MM.1S (cell line): ENCODE results near the gene NOP56.

ENCODE experiments used
- DNase-seq: peaks from one replicate; pipeline ENCODE4 v3.0.0-alpha.2; 2015
- H2AFZ ChIP-seq: fragments of 300-600 bp; sonication (generic); 2 replicates; pipeline ENCODE4 v1.6.0; 2016; ENCODE audit warnings: antibody characterized with exemption, low read length
- H3F3A ChIP-seq: fragments of 300-600 bp; sonication (generic); 2 replicates; pipeline ENCODE4 v1.6.1; 2016; ENCODE audit warnings: mild to moderate bottlenecking, antibody characterized with exemption, low read length, moderate library complexity, mixed read lengths; ENCODE audit not compliant: insufficient read depth
- H3K27ac ChIP-seq: fragments of 300-600 bp; sonication (generic); 2 replicates; pipeline ENCODE4 v1.5.1; 2016; ENCODE audit warnings: mild to moderate bottlenecking, low read length
- H3K27me3 ChIP-seq: fragments of 300-600 bp; sonication (generic); replicated peaks from 2 replicates; pipeline ENCODE4 v1.6.0; 2016; ENCODE audit warnings: low read length; ENCODE audit not compliant: insufficient read depth
- H3K36me3 ChIP-seq: fragments of 300-600 bp; sonication (generic); replicated peaks from 2 replicates; pipeline ENCODE4 v1.6.1; 2016; ENCODE audit warnings: mild to moderate bottlenecking, low read length, mixed read lengths; ENCODE audit not compliant: insufficient read depth
- H3K4me1 ChIP-seq: fragments of 300-600 bp; sonication (generic); 2 replicates; pipeline ENCODE4 v1.6.1; 2016; ENCODE audit warnings: low read length, mixed read lengths
- H3K4me2 ChIP-seq: fragments of 300-600 bp; sonication (generic); 2 replicates; pipeline ENCODE4 v1.6.0; 2016; ENCODE audit warnings: low read depth, low read length
- H3K4me3 ChIP-seq: fragments of 300-600 bp; sonication (generic); 2 replicates; pipeline ENCODE4 v1.5.1; 2016; ENCODE audit warnings: low read length, mixed read lengths
- H3K79me2 ChIP-seq: fragments of 300-600 bp; sonication (generic); 2 replicates; pipeline ENCODE4 v1.6.1; 2016; ENCODE audit warnings: mixed run types, low read length, mixed read lengths
- H3K9ac ChIP-seq: fragments of 300-600 bp; sonication (generic); 2 replicates; pipeline ENCODE4 v1.6.1; 2016; ENCODE audit warnings: low read length, mixed read lengths
- H3K9me2 ChIP-seq: fragments of 300-600 bp; sonication (generic); replicated peaks from 2 replicates; pipeline ENCODE4 v1.6.1; 2016; ENCODE audit warnings: mild to moderate bottlenecking, low read length, mixed read lengths; ENCODE audit not compliant: insufficient read depth
- H3K9me3 ChIP-seq: fragments of 300-600 bp; sonication (generic); replicated peaks from 2 replicates; pipeline ENCODE4 v1.6.1; 2016; ENCODE audit warnings: mild to moderate bottlenecking, low read length, mixed read lengths; ENCODE audit not compliant: insufficient read depth
- H4K20me1 ChIP-seq: fragments of 300-600 bp; sonication (generic); 2 replicates; pipeline ENCODE4 v1.6.1; 2016; ENCODE audit warnings: mild to moderate bottlenecking, low read length, moderate library complexity, mixed read lengths; ENCODE audit not compliant: insufficient read depth
- CTCF ChIP-seq: fragments of 300-600 bp; sonication (generic); IDR thresholded peaks from 2 replicates; pipeline ENCODE4 v1.5.1; 2016; ENCODE audit warnings: antibody characterized with exemption, low read length, mixed read lengths
- EZH2 ChIP-seq: fragments of 300-600 bp; sonication (generic); optimal IDR thresholded peaks from 2 replicates; pipeline ENCODE3; 2017; ENCODE audit warnings: low read depth, mild to moderate bottlenecking, antibody characterized with exemption, low read length, mixed read lengths
- EZH2phosphoT487 ChIP-seq: fragments of 300-600 bp; sonication (generic); IDR thresholded peaks from 2 replicates; pipeline ENCODE4 v1.6.1; 2018; ENCODE audit warnings: antibody characterized with exemption, low read length

NOP56 gene

GRCh38 chr20:2707353-2708072 lies 55.1 kb downstream of the NOP56 start:
- TF ChIP-seq EZH2 (no peak), CTCF (no peak), EZH2phosphoT487 (no peak)
- Histone ChIP-seq H3K36me3 (no peaks in the 10 kb centered on the region), H4K20me1 (no peaks in the 10 kb centered on the region), H3K4me3 (no peak overlapping the region), H3F3A (no peaks in the 10 kb centered on the region), H3K4me1 (no peaks in the 10 kb centered on the region), H3K9me3 (no peaks in the 10 kb centered on the region), H3K27me3 (no peaks in the 10 kb centered on the region), H3K79me2 (no peaks in the 10 kb centered on the region), H3K27ac (no peak overlapping the region), H3K9ac (no peak overlapping the region), H2AFZ (no peak overlapping the region), H3K4me2 (no peak overlapping the region), H3K9me2 (no peaks in the 10 kb centered on the region)
- DNase-seq, result no peak
